DMS153 (cell line): ENCODE results near the gene NOP9.

ENCODE experiments used
- DNase-seq: peaks from one replicate; lab custom pipeline; 2025; lab: John Stamatoyannopoulos, UW

The NOP9 gene

GRCh38 chr14:24329073-24329663 lies 29.5 kb downstream of the NOP9 start:
- no peak for DNase-seq

- no peak for DNase-seq
Observed at GRCh38 chr14:24329736-24330135, 30.1 kb downstream of the NOP9 start.

- no peak for DNase-seq
Observed at GRCh38 chr14:24330973-24331674, 31.5 kb downstream of the NOP9 start.

- no peak for DNase-seq
Observed at GRCh38 chr14:24331731-24332267, 32.1 kb downstream of the NOP9 start.

GRCh38 chr14:24332268-24332993 lies 32.8 kb downstream of the NOP9 start:
- DNase-seq = peak; percentile 79

GRCh38 chr14:24334431-24335291 lies 35.0 kb downstream of the NOP9 start, which contains the start of gene ADCY4:
TSS of gene ADCY4 (minus strand) at chr14:24335071. CDS start at chr14:24334652, 419 bp downstream.
- DNase-seq = no peak

- DNase-seq = no peak
Observed at GRCh38 chr14:24335461-24336171, 36.0 kb downstream of the NOP9 start.

GRCh38 chr14:24337144-24337823 lies 37.6 kb downstream of the NOP9 start:
- DNase-seq = no peak

- no peak for DNase-seq
Observed at GRCh38 chr14:24337824-24338175, 38.1 kb downstream of the NOP9 start.

GRCh38 chr14:24338843-24339242 lies 39.2 kb downstream of the NOP9 start:
- no peak for DNase-seq

GRCh38 chr14:24339284-24340151 lies 39.9 kb downstream of the NOP9 start, which contains the start of gene RIPK3:
TSS of gene RIPK3 (minus strand) at chr14:24339991. CDS start at chr14:24339826, 165 bp downstream.
- DNase-seq = peak; percentile 61

GRCh38 chr14:24340606-24341005 lies 41.0 kb downstream of the NOP9 start:
- DNase-seq = no peak

GRCh38 chr14:24342889-24343288 lies 43.2 kb downstream of the NOP9 start:
- no peak for DNase-seq

GRCh38 chr14:24343795-24344660 lies 44.4 kb downstream of the NOP9 start:
- DNase-seq = no peak

GRCh38 chr14:24347134-24347533 lies 47.5 kb downstream of the NOP9 start:
- no peak for DNase-seq

GRCh38 chr14:24348186-24348585 lies 48.5 kb downstream of the NOP9 start:
- no peak for DNase-seq

GRCh38 chr14:24349742-24350141 lies 50.1 kb downstream of the NOP9 start:
- no peak for DNase-seq

- DNase-seq = no peak
Observed at GRCh38 chr14:24351517-24351916, 51.9 kb downstream of the NOP9 start.
